ENCODE measurements around the gene ZNF320.
"Not testable (repeated sequence)": the region's sequence is repeated elsewhere in the genome, so short reads cannot be mapped to it uniquely, and the experiment has no call there.

The ZNF320 gene
- total RNA-seq, result 7.5 to 9.0 reads per million in 2 donors

DNA sequence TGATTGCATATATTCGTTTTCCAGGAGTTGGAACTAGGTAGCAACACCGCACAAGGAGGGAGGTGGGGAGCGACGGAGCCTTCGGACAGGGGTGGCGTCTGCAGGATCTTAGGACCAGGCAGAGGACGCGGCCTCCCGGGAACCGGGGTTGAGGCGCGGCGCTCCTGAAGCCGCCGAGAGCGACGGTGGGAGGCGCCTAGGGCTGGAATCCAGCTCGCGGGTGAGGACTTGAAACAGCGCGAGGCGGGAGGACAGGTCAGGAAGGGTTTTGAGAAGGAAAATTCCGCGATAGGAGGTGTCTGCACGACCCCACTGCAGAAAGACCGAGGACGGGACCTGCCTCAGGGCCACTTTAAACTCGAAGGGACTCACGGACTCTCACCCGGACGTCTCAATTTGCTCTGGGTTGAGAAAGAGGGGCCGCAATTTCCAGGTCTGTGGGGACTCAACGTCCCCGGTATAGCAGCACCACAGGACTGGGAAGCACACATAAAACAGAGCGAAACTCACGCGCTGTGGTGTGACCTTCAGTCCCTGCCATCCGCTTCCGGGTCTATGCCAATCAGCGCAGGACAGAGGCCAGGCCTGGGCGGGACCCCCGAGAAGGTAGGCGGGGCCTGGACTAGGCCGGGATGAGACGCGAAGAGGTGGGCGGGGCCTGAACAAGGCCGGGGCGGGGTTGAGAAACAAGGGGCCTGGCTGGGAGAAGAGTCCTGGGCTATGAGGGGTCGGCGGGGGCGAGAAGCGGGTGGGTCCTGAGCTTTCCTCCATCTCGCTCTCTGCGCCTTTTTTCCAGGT lies at the start of gene ZNF320:
Gene ZNF320, minus strand, starts transcription at position 498 of the 798 bp plus-strand sequence. CDS start 7,380 bp downstream, outside the sequence.
- peak; percentile 75 to 88 (median 84) for DNase-seq

- no peak for DNase-seq
Measured at GRCh38 chr19:52946322-52947310, 49.2 kb upstream of the ZNF320 start.

DNA sequence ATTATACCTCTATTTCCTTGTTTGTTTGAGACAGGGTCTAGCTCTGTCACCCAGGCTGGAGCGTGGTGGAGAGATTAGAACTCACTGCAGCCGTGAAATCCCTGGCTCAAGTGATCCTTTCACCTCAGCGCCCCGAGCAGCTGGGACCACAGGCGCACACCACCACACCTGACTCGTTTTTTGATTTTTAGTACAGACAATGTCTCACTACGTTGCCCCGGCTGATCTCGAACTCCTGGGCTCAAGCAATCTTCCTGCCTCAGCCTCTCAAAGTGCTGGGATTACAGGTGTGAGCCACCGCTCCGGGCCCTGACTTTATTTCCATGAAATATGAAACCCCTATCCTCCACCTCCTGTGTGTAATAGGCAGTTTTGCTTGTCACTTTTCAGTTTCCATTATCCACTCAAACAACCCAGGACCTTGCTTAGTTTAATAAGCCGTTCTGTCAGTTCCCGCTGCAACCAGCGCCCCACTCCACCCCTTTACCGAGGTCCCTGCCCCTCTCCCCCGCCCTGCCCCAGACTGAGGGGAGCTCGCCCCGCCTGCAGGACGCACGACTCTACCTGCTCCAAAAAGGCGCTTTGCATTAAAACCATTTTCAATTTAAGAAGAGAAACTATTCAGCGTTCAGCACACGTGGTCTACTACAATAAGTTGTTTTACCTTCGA lies 48.4 kb upstream of the ZNF320 start:
- no peak for DNase-seq

- DNase-seq, result not testable (repeated sequence)
Measured at GRCh38 chr19:52944703-52945493, 47.5 kb upstream of the ZNF320 start.

- DNase-seq, result no peak
Measured at GRCh38 chr19:52943884-52944643, 46.6 kb upstream of the ZNF320 start.

DNA sequence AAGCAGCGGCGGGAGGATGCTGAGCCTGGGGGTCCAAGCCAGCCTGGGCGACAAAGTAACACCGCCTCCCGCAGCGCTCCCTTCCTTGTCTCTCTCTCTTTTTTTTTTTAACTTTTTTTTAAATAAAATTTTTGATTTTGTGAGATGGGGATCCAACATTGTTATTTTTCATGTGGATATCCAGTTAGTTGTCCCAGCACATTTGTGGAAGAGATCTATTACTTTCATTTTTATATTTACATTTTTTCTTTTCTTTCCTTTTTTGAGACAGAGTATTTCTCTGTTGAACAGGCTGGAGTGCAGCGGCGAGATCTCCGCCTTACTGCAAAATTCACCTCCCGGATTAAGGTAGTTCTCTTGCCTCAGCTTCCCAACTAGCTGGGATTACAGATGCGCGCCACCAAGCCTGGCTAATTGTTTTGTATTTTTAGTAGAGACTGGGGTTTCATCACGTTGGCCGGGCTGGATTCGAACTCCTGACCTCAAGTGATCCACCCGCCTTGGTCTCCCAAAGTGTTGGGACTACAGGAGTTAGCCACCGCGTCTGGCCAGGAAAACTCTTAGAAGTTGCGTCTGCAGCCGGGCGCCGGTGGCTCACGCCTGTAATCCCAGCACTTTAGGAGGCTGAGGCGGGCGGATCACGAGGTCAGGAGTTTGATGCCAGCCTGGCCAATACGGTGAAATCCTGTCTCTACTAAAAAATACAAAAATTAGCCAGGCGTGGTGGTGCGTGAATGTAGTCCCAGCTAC lies 45.9 kb upstream of the ZNF320 start:
- DNase-seq, result no peak

DNA sequence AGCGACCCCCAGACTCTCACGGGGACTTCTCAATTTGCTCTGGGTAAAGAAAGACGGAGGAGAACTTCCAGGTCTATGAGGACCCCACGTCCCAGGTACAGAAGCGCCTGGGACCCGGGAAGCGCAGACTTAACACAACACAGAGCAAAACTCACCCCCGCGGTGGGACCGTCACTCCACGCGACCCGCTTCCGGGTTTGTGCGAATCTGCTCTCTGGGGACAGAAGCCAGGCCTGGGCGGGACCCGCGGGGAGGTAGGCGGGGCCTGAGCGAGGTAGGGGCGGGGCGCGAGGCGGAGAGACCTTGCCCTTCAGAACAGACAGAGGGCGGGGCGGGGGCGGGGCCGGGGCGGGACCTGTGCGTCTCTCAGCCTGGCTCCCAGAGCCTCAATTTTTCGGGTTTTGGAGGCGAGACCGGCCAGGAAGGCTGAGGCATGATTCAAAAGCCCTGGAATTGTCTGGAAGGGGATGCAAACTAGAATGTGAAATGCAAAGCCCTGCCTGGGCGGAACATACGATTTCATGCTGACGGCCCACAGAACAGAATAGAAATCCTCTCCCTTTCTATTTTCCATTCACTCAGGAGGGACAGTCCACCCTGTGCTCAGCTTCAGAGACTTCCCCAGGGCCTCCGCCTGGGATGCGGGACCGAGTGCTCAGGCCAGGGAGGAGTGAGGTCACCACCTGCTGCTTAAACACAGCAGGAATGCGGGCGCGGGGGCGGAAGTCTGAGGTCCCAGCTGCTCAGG lies 45.1 kb upstream of the ZNF320 start:
- DNase-seq, result peak; percentile 91 to 95 (median 93)

DNA sequence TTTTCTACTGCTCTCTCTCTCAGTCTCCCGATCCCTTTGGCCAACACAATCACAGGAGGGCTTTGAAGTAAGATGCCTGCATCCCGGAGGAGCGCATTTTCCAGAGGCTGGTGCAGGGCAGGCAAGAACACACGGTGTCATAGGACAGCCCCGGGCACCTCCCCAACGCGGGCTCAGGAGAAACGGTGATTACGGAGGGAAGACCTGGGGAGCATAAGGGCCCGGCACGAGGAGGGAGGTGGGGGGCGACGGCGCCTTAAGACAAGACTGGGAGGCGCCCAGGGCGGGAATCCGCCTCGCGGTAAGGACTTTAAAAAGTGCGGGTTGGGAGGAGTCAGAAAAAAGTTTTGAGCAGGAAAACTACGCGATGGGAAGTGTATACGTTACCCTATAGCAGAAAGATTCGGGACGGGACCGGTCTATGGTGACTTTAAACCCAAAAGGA lies 44.5 kb upstream of the ZNF320 start:
- peak in 2 of 5 experiments; percentile 11 to 26 for DNase-seq

GRCh38 chr19:52941523-52941922 lies 44.1 kb upstream of the ZNF320 start:
- not testable (repeated sequence) for DNase-seq

DNA sequence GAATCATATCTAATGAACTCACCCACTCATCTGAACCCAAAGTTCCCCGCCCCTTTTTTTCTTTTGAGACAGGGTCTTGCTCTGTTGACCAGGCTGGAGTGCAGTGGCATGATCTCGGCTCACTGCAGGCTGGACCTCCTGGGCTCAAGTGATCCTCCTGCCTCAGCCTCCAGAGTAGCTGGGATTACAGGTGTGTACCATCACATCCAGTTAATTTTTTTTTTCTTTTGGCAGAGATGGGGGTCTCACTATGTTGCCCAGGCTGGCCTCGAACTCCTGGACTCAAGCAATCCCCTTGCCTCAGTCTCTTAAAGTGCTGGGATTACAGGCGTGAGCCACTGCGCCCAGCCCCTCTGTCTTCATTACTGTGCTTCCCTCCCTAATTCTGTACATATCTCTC lies 43.5 kb upstream of the ZNF320 start:
- not testable (repeated sequence) for DNase-seq

GRCh38 chr19:52938761-52939160 lies 41.3 kb upstream of the ZNF320 start:
- no peak for DNase-seq

GRCh38 chr19:52936954-52937325 lies 39.5 kb upstream of the ZNF320 start:
- no peak for DNase-seq

- DNase-seq, result no peak
Measured at GRCh38 chr19:52936151-52936953, 38.9 kb upstream of the ZNF320 start.

GRCh38 chr19:52935434-52935833 lies 38.0 kb upstream of the ZNF320 start:
- no peak for DNase-seq

DNA sequence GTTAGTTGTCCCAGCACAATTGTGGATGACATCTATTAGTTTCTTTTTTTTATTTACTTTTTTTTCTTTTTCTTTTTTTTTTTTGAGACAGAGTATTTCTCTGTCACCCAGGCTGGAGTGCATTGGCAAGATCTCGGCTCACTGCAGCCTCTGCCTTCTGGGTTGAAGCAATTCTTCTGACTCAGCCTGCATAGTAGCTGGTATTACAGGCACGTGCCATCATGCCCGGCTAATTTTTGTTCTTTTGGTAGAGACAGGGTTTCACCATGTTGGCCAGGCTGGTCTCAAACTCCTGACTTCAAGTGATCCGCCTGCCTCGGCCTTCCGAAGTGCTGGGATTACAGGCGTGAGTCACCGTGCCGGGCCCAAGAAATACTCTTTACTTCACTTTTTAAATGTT lies 27.2 kb upstream of the ZNF320 start:
- not testable (repeated sequence) for DNase-seq

DNA sequence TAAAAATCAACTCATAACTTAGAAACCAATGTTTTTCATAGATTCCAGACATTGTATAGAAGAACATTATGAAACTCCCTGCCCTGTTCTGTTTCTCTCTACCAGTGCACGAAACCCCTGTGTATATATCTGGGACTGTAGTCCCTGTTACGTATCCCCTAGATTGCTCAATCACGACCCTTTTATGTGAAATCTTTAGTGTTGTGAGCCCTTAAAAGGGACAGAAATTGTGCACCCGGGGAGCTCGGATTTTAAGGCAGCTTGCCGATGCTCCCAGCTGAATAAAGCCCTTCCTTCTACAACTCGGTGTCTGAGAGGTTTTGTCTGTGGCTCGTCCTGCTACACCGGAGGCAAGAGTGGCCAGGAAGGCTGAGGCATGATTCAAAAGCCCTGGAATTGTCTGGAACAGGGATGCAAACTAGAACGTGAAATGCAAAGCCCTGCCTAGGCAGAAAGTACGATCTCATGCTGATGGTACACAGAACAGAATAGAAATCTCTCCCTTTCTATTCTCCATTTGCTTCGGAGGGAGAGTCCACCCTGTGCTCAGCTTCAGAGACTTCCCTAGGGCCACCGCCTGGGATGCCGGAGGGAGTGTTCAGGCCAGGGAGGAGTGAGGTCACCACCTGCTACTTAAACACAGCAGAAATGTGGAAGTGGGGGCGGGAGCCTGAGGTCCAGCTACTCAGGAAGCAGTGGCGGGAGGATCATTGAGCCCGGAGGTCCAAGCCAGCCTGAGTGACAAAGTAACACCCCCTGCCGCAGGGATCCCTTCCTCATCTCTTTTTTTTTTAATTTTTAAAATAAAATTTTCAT lies 26.6 kb upstream of the ZNF320 start:
- no peak for DNase-seq
